ENCODE measurements around the gene GRAMD1A. TPM values are rescaled to one million over a fixed set of nuclear protein-coding genes. Genes with fewer than 3 reads are reported as not detected.

The GRAMD1A gene
- total RNA-seq, 2 donors from 2014 or later, result 123 to 183 TPM

- Mint-ChIP-seq H3K9me3 (no peaks in the 10 kb centered on the region), H3K27me3 (no peaks in the 10 kb centered on the region), H3K36me3 (ENCODE audit: low read depth) (no peaks in the 10 kb centered on the region), H3K4me1 (no peaks in the 10 kb centered on the region), H3K27ac (no peak overlapping the region), H3K4me3 (no peak overlapping the region)
- no peak for ATAC-seq (replicated peaks)
Observed at GRCh38 chr19:35065574-35065973, 65.5 kb downstream of the GRAMD1A start.

- Mint-ChIP-seq H3K4me3 (no peak overlapping the region), H3K4me1 (no peaks in the 10 kb centered on the region), H3K27ac (no peak overlapping the region), H3K36me3 (ENCODE audit: low read depth) (no peaks in the 10 kb centered on the region), H3K9me3 (no peaks in the 10 kb centered on the region), H3K27me3 (no peaks in the 10 kb centered on the region)
- ATAC-seq (replicated peaks), result no peak
Observed at GRCh38 chr19:35066121-35066520, 66.0 kb downstream of the GRAMD1A start.

DNA sequence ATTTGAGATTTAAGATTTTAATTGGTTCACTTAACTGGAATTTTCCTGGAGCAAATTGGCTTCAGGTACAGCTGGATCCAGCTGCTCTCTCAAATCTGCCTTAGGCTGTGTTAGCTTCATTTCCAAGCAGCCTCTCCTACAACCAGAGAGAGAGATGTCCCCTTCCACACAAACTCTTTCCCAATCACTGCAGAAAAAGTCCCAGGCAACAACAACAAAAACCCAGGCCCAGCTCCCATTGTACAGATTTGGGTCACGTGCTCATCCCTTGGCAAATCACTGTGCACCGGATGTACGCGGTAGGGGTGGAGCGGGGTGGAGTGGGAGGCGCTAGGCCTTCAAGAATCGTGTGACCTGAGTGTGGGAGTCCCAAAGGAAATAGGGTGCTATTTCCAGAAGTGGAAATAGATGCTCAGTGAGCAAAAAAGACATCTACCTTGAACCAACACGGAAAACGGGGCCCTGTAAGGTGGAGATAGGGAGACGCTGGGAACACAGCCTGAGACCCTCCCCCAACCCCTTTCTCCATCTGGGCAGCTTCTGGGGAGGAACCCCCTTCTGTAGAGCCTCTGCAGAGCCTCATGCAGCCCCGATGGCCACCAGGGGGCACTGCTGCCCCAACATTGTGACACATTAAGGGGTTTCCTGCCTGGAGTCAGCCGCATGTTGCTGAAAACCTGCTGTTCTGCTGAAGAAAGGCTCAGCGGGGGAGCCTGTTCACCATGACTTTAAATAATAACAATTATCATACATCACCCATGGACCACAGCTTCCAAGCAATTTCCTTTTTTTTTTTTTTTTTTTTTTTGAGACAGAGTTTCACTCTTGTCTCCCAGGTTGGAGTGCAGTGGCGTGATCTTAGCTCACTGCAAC lies 66.8 kb downstream of the GRAMD1A start:
- Mint-ChIP-seq H3K36me3 (ENCODE audit: low read depth) (no peaks in the 10 kb centered on the region), H3K4me1 (no peaks in the 10 kb centered on the region), H3K9me3 (no peaks in the 10 kb centered on the region), H3K27me3 (no peaks in the 10 kb centered on the region), H3K4me3 (peak overlapping the region; percentile 69), H3K27ac (peak overlapping the region; percentile 84)
- ATAC-seq (replicated peaks), result peak; percentile 96

DNA sequence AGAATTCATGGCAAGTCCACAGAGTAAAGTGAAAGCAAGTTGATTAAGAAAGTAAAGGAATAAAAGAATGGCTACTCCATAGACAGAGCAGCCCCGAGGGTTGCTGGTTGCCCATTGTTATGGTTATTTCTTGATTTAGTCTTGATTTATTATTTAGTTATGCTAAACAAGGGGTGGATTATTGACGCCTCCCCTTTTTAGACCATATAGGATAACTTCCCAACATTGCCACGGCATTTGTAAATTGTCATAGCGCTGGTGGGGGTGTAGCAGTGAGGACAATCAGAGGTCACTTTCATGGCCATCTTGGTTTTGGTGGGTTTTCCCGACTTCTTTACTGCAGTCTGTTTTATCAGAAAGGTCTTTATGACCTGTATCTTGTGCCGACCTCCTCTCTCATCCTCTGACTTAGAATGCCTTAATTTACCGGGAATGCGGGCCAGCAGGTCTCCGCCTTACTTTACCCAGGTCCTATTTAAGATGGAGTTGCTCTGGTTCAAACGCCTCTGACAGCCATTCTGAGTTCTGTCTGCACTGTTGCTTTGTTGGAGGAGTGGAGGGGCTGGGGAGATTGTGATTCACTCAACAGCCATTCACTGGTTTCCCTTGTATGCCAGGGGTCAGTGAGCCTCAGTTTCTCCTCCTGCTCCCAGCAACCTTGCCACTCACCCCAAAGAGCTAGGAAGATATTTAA lies 69.0 kb downstream of the GRAMD1A start:
- no peaks in the 10 kb centered on the region for H3K9me3 Mint-ChIP-seq
- no peak overlapping the region for H3K4me3 Mint-ChIP-seq
- no peaks in the 10 kb centered on the region for H3K4me1 Mint-ChIP-seq
- ATAC-seq (replicated peaks), result no peak
- H3K36me3 Mint-ChIP-seq (ENCODE audit: low read depth), result no peaks in the 10 kb centered on the region
- no peaks in the 10 kb centered on the region for H3K27me3 Mint-ChIP-seq
- no peak overlapping the region for H3K27ac Mint-ChIP-seq

DNA sequence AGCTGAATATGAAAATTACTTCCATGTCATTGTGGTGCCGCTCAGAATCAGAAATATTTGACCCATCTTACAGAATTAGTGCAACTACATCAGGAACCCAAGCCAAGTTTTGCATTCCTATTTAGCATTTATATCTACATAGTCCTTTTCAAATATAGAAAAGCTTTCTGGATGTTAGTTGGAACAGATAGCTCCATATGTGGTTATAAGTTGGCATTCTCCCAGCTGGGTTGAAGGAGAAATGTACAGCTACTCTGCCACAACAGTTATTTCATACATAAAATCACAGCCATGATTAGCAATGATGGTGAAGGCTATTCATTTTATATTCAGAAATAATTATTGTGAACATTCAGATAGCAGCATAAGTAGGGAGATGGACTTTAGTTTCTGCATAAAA lies 69.6 kb downstream of the GRAMD1A start:
- H3K27ac Mint-ChIP-seq, result no peak overlapping the region

DNA sequence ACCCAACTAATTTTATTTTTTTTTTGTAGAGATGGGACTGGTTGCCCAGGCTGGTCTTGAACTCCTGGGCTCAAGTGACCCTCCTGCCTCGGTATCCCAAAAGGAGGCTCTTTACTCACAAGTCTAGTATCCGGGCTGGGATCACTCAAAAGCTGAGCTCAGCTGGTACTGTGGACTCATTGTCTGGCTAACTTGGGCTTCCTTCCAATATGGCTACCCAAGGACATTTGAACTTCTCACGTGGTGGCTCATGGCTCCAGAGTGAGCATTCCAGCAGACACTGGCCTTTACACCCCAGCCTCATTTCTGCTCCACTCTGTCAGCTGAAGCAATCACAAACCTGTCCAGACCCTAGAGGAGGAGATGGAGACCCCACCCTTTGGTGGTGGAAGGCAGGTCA lies 70.3 kb downstream of the GRAMD1A start:
- Mint-ChIP-seq H3K36me3 (ENCODE audit: low read depth) (no peaks in the 10 kb centered on the region), H3K4me1 (peaks cover 5% of the 10 kb centered on the region), H3K9me3 (no peaks in the 10 kb centered on the region), H3K4me3 (no peak overlapping the region), H3K27ac (no peak overlapping the region), H3K27me3 (peaks cover 4% of the 10 kb centered on the region)
- ATAC-seq (replicated peaks), result no peak

More for the DNA sequence above, 69.6 kb downstream of the GRAMD1A start:
- no peaks in the 10 kb centered on the region for H3K4me1 Mint-ChIP-seq
- H3K36me3 Mint-ChIP-seq (ENCODE audit: low read depth), result no peaks in the 10 kb centered on the region
- H3K4me3 Mint-ChIP-seq, result no peak overlapping the region
- no peak for ATAC-seq (replicated peaks)
- H3K27me3 Mint-ChIP-seq, result no peaks in the 10 kb centered on the region
- no peaks in the 10 kb centered on the region for H3K9me3 Mint-ChIP-seq

GRCh38 chr19:35073516-35073915 lies 73.4 kb downstream of the GRAMD1A start:
- no peak for ATAC-seq (replicated peaks)
- H3K9me3 Mint-ChIP-seq, result no peaks in the 10 kb centered on the region
- peaks cover 5% of the 10 kb centered on the region for H3K4me1 Mint-ChIP-seq
- no peaks in the 10 kb centered on the region for H3K36me3 Mint-ChIP-seq (ENCODE audit: low read depth)
- no peak overlapping the region for H3K4me3 Mint-ChIP-seq
- no peak overlapping the region for H3K27ac Mint-ChIP-seq
- H3K27me3 Mint-ChIP-seq, result peaks cover 4% of the 10 kb centered on the region

DNA sequence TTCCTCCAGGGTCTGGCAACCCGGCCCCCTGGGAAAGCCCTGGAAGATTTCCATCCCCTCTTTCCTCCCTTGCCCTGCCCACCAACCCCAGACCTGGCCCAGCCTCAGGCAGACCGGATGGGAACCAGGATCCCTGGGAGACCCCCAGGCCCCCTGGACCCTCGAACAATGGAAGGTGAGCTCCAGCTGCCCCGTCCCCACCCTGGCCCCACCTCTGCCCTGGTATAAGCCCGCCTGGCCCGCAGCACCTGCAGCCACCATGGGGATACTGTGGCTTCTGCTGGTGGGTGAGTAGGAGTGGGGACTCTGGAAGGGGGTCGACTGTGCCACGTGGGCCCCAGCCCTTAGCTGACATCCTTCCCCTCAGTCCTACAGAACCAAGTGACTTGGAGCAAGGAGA lies 73.8 kb downstream of the GRAMD1A start:
- Mint-ChIP-seq H3K4me1 (peaks cover 5% of the 10 kb centered on the region), H3K4me3 (no peak overlapping the region), H3K36me3 (ENCODE audit: low read depth) (no peaks in the 10 kb centered on the region), H3K27ac (no peak overlapping the region), H3K9me3 (no peaks in the 10 kb centered on the region), H3K27me3 (peaks cover 8% of the 10 kb centered on the region)
- ATAC-seq (replicated peaks), result no peak

GRCh38 chr19:35074426-35075201 lies 74.5 kb downstream of the GRAMD1A start:
- no peak overlapping the region for H3K4me3 Mint-ChIP-seq
- no peak for ATAC-seq (replicated peaks)
- H3K27me3 Mint-ChIP-seq, result peaks cover 8% of the 10 kb centered on the region
- H3K4me1 Mint-ChIP-seq, result peaks cover 5% of the 10 kb centered on the region
- no peak overlapping the region for H3K27ac Mint-ChIP-seq
- no peaks in the 10 kb centered on the region for H3K9me3 Mint-ChIP-seq
- H3K36me3 Mint-ChIP-seq (ENCODE audit: low read depth), result no peaks in the 10 kb centered on the region

DNA sequence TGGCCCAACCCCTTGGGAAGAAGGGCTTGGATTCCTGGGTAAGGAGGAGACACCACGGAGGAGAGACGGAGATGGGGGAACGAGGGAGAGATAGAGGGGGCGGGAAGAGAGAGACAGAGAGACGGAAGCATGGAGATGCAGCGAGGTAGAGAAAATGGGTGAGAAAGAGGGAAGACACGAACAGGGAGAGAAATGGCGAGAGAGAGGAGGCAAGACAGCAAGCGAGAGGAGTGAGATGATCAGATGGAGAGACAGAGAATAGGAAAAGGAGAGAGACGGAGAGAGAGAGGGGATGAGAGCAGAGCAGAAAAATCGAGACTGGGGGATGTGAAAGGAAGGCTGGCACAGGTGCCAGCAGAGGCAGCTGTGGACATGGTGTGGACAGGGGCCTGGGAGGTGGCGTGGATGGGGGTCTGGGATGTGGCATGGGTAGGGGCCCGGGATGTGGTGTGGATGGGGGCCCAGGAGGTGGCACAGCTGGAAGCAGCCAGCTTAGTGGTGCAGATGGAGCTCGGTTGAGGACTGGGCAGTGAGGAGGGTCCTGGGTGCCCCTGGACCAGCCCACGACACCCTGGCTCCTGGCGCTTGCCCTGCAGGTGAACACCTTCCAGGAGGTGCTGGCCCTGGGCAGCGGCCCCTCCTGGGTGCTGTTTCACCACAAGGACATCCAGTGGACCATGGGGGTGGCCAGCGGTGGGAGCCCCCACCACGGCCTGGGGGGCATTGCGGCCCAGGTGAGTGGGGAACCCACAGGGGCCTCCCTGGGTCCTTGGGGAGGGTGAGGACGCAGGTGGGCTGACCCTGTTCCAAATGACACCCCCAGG lies 75.3 kb downstream of the GRAMD1A start:
- Mint-ChIP-seq H3K27me3 (peaks cover 8% of the 10 kb centered on the region), H3K4me3 (no peak overlapping the region), H3K4me1 (peaks cover 5% of the 10 kb centered on the region), H3K9me3 (no peaks in the 10 kb centered on the region), H3K36me3 (ENCODE audit: low read depth) (no peaks in the 10 kb centered on the region), H3K27ac (no peak overlapping the region)
- ATAC-seq (replicated peaks), result no peak

DNA sequence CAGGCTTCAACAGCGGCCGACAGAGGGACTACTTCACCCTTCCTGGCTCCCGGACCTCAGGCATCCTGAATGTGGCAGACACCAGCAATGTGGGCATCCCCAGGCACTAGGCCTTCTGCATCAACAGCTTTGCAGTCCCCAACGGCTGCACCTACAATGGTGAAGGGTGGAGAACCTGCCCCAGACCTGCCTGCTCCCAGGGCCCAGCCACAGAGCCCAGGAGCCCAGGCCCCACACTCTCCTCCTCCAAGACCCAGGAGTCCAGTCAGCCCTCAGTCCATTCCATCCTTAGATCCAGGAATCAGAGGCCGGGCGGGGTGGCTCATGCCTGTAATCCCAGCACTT lies 75.9 kb downstream of the GRAMD1A start:
- H3K4me3 Mint-ChIP-seq, result no peak overlapping the region
- H3K27ac Mint-ChIP-seq, result no peak overlapping the region
- no peak for ATAC-seq (replicated peaks)
- H3K36me3 Mint-ChIP-seq (ENCODE audit: low read depth), result no peaks in the 10 kb centered on the region
- H3K27me3 Mint-ChIP-seq, result peaks cover 8% of the 10 kb centered on the region
- peaks cover 5% of the 10 kb centered on the region for H3K4me1 Mint-ChIP-seq
- no peaks in the 10 kb centered on the region for H3K9me3 Mint-ChIP-seq

All from activated T-helper 17 cell treated with anti-CD3 and anti-CD28 coated beads, Interleukin-2, amount 50 U/mL, for 72 hours (primary cell).